Left ventricle myocardium inferior (tissue), 1 donor: ENCODE results near the gene YWHAQ. TPM values are rescaled to one million over a fixed set of nuclear protein-coding genes. Genes with fewer than 3 reads are reported as not detected.

Source experiments
- DNase-seq: peaks from one replicate; pipeline ENCODE4 v3.0.0-alpha.2; 2020
- H3K27ac ChIP-seq: fragments of 200-600 bp; replicated peaks from 2 replicates; pipeline ENCODE4 v1.8.0; 2021
- H3K27me3 ChIP-seq: fragments of 200-600 bp; 2 replicates; pipeline ENCODE4 v1.8.0; 2021; ENCODE audit warnings: low read depth
- H3K36me3 ChIP-seq: fragments of 200-600 bp; 2 replicates; pipeline ENCODE4 v1.8.0; 2021
- H3K4me1 ChIP-seq: fragments of 200-600 bp; 2 replicates; pipeline ENCODE4 v1.8.0; 2021
- H3K4me3 ChIP-seq: fragments of 200-600 bp; 2 replicates; pipeline ENCODE4 v1.8.0; 2021; ENCODE audit warnings: mild to moderate bottlenecking, moderate library complexity
- H3K9me3 ChIP-seq: fragments of 200-600 bp; replicated peaks from 2 replicates; pipeline ENCODE4 v1.8.0; 2021
- intact Hi-C: fragments of 100-400 bp; cut with micrococcal nuclease; formaldehyde crosslinking; loops from one replicate; pipeline ENCODE4 v1.11.0; 2022
- total RNA-seq: library from RNA; stranded (reverse); fragmentation: NEBNext Ultra II Directional; extraction: Animal tissue kit (Norgen Biotek cat#: 25700); gene quantifications from one replicate; pipeline ENCODE4 v1.2.1, GENCODE V29; 2021
- TF ChIP-seq, protein P1 (sequence below): fragments of 200-600 bp; IDR thresholded peaks from 2 replicates; pipeline ENCODE4 v1.8.0; 2021; ENCODE audit warnings: antibody characterized with exemption, mild to moderate bottlenecking, borderline replicate concordance
- donor health status: DM: no; HTN: yes; CAD: no; lungs with severe emphysema.

The YWHAQ gene
- total RNA-seq, 1 donor from 2014 or later, result 178 TPM

DNA sequence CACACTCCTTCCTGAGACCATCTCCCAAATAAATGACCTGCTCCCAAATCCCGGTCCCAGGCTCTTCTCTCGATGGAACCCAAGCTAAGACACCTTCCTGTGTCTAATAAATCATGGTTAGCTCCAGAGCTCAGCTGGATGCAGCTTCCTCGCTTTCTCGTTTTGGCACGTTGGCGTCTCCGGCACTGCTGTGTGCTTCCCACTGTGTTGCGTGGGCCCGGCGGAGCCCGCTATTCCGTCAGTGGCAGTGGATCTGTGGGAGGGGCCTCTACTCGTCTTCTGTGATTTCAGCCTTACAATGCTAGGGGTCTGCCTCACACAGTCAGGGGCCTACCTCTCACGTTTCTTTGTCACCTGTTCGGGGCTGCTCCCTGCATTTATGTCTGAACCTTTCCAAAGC is 29.4 kb upstream of the YWHAQ start:
- H3K4me1 ChIP-seq, result peaks cover 6% of the 10 kb centered on the region
- intact Hi-C loops, result no loop called here
- H3K27ac ChIP-seq, result no peak overlapping the region
- no peak for DNase-seq
- H3K36me3 ChIP-seq, result no peaks in the 10 kb centered on the region
- H3K9me3 ChIP-seq, result no peaks in the 10 kb centered on the region
- no peak overlapping the region for H3K4me3 ChIP-seq
- TF ChIP-seq, protein P1, sequence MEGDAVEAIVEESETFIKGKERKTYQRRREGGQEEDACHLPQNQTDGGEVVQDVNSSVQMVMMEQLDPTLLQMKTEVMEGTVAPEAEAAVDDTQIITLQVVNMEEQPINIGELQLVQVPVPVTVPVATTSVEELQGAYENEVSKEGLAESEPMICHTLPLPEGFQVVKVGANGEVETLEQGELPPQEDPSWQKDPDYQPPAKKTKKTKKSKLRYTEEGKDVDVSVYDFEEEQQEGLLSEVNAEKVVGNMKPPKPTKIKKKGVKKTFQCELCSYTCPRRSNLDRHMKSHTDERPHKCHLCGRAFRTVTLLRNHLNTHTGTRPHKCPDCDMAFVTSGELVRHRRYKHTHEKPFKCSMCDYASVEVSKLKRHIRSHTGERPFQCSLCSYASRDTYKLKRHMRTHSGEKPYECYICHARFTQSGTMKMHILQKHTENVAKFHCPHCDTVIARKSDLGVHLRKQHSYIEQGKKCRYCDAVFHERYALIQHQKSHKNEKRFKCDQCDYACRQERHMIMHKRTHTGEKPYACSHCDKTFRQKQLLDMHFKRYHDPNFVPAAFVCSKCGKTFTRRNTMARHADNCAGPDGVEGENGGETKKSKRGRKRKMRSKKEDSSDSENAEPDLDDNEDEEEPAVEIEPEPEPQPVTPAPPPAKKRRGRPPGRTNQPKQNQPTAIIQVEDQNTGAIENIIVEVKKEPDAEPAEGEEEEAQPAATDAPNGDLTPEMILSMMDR, result no peak
- H3K27me3 ChIP-seq, result no peaks in the 10 kb centered on the region

DNA sequence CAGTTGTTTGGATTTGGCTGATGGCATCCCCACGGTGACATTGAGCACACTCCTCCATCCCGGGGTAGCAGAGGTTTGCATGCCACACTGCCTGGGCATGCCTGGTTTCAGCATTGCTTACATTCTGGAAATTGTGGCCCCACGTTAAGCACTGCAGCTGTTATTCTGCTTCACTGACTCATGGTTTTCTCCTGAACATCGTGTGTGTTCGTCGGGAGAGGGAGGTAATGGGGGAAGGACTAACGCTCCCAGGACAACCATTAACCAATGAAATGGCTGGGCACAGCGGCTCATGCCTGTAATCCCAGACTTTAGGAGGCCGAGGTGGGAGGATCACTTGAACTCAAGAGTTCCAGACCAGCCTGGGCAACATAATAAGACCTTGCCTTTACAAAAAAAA is 28.2 kb upstream of the YWHAQ start:
- H3K27ac ChIP-seq, result no peak overlapping the region
- H3K27me3 ChIP-seq, result no peaks in the 10 kb centered on the region
- H3K9me3 ChIP-seq, result no peaks in the 10 kb centered on the region
- H3K4me3 ChIP-seq, result no peak overlapping the region
- no peak for DNase-seq
- H3K36me3 ChIP-seq, result no peaks in the 10 kb centered on the region
- peaks cover under 1% of the 10 kb centered on the region for H3K4me1 ChIP-seq
- intact Hi-C loops, result no loop called here
- TF ChIP-seq, protein P1, result no peak

DNA sequence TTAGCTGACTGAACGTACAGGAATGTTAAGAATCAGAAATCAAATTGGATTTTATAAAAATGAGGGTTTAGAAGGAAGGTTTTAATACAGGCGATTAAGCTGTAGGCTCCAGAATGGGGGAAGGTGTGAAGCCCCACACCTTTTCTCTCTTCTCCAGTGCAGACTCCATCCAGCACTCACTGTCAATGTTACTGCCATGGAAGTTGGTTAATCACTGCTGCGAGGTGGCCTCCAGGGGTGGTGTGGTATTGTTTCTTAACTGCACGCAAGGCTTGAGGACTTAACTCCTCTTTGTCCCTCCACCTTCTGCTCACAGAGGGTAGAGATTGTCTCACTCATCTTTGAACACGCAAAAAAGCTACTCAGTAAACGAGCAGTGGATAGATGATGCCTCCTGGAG is 26.9 kb upstream of the YWHAQ start:
- no peaks in the 10 kb centered on the region for H3K4me1 ChIP-seq
- TF ChIP-seq, protein P1, result no peak
- no peaks in the 10 kb centered on the region for H3K27me3 ChIP-seq
- intact Hi-C loops, result no loop called here
- H3K27ac ChIP-seq, result no peak overlapping the region
- H3K4me3 ChIP-seq, result no peak overlapping the region
- no peaks in the 10 kb centered on the region for H3K36me3 ChIP-seq
- no peak for DNase-seq
- H3K9me3 ChIP-seq, result no peaks in the 10 kb centered on the region

GRCh38 chr2:9657083-9657482 is 26.3 kb upstream of the YWHAQ start:
- Histone ChIP-seq H3K27ac (no peak overlapping the region), H3K27me3 (no peaks in the 10 kb centered on the region), H3K9me3 (no peaks in the 10 kb centered on the region), H3K36me3 (no peaks in the 10 kb centered on the region), H3K4me1 (no peaks in the 10 kb centered on the region), H3K4me3 (no peak overlapping the region)
- intact Hi-C loops, result no loop called here
- TF ChIP-seq, protein P1, result no peak
- no peak for DNase-seq

DNA sequence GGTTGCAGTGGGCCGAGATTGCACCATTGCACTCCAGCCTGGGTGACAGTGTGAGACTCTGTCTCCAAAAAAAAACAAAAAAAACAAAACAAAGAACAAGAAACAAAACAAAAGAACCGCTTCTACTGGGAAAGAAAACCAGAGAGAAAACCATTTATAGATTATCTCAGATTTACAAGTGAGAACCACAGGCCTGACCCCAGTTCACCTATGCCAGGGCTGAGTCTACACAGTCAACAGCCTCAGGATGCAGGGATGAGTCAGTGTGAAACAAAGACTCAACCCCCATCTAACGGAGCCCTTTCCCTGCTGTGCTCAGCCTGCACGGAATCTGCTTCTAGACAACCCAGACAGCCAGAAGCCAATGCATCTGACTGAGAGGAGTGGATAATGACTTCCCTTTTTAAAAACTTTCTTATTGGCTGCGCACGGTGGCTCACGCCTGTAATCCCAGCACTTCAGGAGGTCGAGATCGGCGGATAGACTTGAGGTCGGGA is 25.5 kb upstream of the YWHAQ start:
- no peaks in the 10 kb centered on the region for H3K36me3 ChIP-seq
- no peak overlapping the region for H3K27ac ChIP-seq
- TF ChIP-seq, protein P1, result no peak
- no peaks in the 10 kb centered on the region for H3K27me3 ChIP-seq
- DNase-seq, result no peak
- H3K4me1 ChIP-seq, result no peaks in the 10 kb centered on the region
- H3K9me3 ChIP-seq, result no peaks in the 10 kb centered on the region
- intact Hi-C loops, result no loop called here
- no peak overlapping the region for H3K4me3 ChIP-seq
